ENCODE data around the gene BST1. TPM values are rescaled to one million over a fixed set of nuclear protein-coding genes. Genes with fewer than 3 reads are reported as not detected.

The BST1 gene
- total and polyA plus RNA-seq, 4 donors = 4.1 to 53.5 (median 11.0) TPM

GRCh38 chr4:15777697-15778288, 74.9 kb downstream of the BST1 start:
- Histone ChIP-seq H3K4me3 (no peak overlapping the region), H3K36me3 (ENCODE audit: control insufficient read depth in 4 of 4, insufficient read depth in 4 of 4, low read length in 4 of 4) (no peaks in the 10 kb centered on the region), H3K9ac (ENCODE audit: insufficient read depth in 1 of 2, low read length in 2 of 2) (no peak overlapping the region), H3K9me3 (ENCODE audit: control insufficient read depth in 4 of 4, insufficient read depth in 3 of 4, low read length in 3 of 4) (no peaks in the 10 kb centered on the region), H3K27ac (ENCODE audit: low read depth in 1 of 2, low read length in 1 of 2) (peak overlapping the region in 1 of 2 donors; percentile 42), H3K4me1 (ENCODE audit: control insufficient read depth in 5 of 5, insufficient read depth in 5 of 5, low read length in 5 of 5) (peaks cover 0 to 11% (median 1%) of the 10 kb centered on the region in 5 donors), H3K27me3 (ENCODE audit: control insufficient read depth in 3 of 3, insufficient read depth in 3 of 3, low read length in 2 of 3) (peaks cover 0 to 42% (median 0%) of the 10 kb centered on the region in 3 donors)
- 64 to 72% methylated on average over 7 of the region's 7 CpGs for WGBS, 2 donors
- DNase-seq (no peak), ATAC-seq (ENCODE audit: insufficient read depth, low FRiP score) (no peak)
- TF ChIP-seq, protein P1, sequence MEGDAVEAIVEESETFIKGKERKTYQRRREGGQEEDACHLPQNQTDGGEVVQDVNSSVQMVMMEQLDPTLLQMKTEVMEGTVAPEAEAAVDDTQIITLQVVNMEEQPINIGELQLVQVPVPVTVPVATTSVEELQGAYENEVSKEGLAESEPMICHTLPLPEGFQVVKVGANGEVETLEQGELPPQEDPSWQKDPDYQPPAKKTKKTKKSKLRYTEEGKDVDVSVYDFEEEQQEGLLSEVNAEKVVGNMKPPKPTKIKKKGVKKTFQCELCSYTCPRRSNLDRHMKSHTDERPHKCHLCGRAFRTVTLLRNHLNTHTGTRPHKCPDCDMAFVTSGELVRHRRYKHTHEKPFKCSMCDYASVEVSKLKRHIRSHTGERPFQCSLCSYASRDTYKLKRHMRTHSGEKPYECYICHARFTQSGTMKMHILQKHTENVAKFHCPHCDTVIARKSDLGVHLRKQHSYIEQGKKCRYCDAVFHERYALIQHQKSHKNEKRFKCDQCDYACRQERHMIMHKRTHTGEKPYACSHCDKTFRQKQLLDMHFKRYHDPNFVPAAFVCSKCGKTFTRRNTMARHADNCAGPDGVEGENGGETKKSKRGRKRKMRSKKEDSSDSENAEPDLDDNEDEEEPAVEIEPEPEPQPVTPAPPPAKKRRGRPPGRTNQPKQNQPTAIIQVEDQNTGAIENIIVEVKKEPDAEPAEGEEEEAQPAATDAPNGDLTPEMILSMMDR (IDR thresholded peaks at IDR 0.05; ENCODE audit: control extremely low read depth, extremely low read depth) = no peak

- ATAC-seq (ENCODE audit: insufficient read depth, low FRiP score) (peak; percentile 56), DNase-seq (peak; percentile 15 to 52 (median 26))
- Histone ChIP-seq H3K4me1 (ENCODE audit: control insufficient read depth in 5 of 5, insufficient read depth in 5 of 5, low read length in 5 of 5) (peaks cover 0 to 11% (median 1%) of the 10 kb centered on the region in 5 donors), H3K27ac (ENCODE audit: low read depth in 1 of 2, low read length in 1 of 2) (peak within 1 kb of the TSS; percentile 1 to 42), H3K36me3 (ENCODE audit: control insufficient read depth in 4 of 4, insufficient read depth in 4 of 4, low read length in 4 of 4) (no peaks in the 10 kb centered on the region), H3K9ac (ENCODE audit: insufficient read depth in 1 of 2, low read length in 2 of 2) (peak within 1 kb of the TSS in 1 of 2 donors; percentile 87), H3K9me3 (ENCODE audit: control insufficient read depth in 4 of 4, insufficient read depth in 3 of 4, low read length in 3 of 4) (no peaks in the 10 kb centered on the region), H3K27me3 (ENCODE audit: control insufficient read depth in 3 of 3, insufficient read depth in 3 of 3, low read length in 2 of 3) (peaks cover 0 to 41% (median 0%) of the 10 kb centered on the region in 3 donors), H3K4me3 (peak within 1 kb of the TSS; percentile 52)
- 1% methylated on average over 73 to 76 of the region's 76 CpGs for WGBS, 2 donors
- TF ChIP-seq, protein P1 (IDR thresholded peaks at IDR 0.05; ENCODE audit: control extremely low read depth, extremely low read depth) = no peak
Observed at GRCh38 chr4:15778289-15779241, 75.7 kb downstream of the BST1 start, which contains the start of gene CD38. Gene CD38 (plus strand): TSS chr4:15778328. CDS start chr4:15778415, 87 bp downstream.

DNA sequence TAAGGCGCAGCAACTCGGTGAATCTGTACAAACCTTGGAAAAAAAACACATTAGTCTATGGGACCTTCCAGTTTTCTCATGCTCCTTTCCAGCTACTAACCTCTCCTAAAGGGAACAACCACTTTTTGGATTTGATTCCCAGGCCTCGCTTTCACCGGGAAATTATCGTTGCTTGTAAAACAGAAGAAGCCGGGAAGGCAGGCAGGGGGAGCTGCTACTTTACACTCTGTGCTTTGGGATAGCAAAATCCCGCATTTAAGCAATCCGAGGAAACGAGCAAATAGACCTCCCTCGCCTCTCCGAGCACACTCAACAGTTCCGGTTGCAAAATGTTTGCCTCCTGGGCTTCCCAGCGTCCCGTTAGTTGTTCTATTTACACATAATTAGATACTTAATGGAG, 76.4 kb downstream of the BST1 start:
- Histone ChIP-seq H3K27ac (ENCODE audit: low read depth in 1 of 2, low read length in 1 of 2) (peak overlapping the region in 1 of 2 donors; percentile 1), H3K4me1 (ENCODE audit: control insufficient read depth in 5 of 5, insufficient read depth in 5 of 5, low read length in 5 of 5) (peaks cover 0 to 11% (median 1%) of the 10 kb centered on the region in 5 donors), H3K9me3 (ENCODE audit: control insufficient read depth in 4 of 4, insufficient read depth in 3 of 4, low read length in 3 of 4) (no peaks in the 10 kb centered on the region), H3K4me3 (peak overlapping the region; percentile 52), H3K27me3 (ENCODE audit: control insufficient read depth in 3 of 3, insufficient read depth in 3 of 3, low read length in 2 of 3) (peaks cover 0 to 39% (median 0%) of the 10 kb centered on the region in 3 donors), H3K36me3 (ENCODE audit: control insufficient read depth in 4 of 4, insufficient read depth in 4 of 4, low read length in 4 of 4) (no peaks in the 10 kb centered on the region), H3K9ac (ENCODE audit: insufficient read depth in 1 of 2, low read length in 2 of 2) (peak overlapping the region in 1 of 2 donors; percentile 87)
- 1% methylated on average over 14 of the region's 14 CpGs for WGBS, 2 donors
- peak; percentile 66 to 87 (median 79) for DNase-seq
- TF ChIP-seq, protein P1 (IDR thresholded peaks at IDR 0.05; ENCODE audit: control extremely low read depth, extremely low read depth) = no peak
- peak; percentile 55 for ATAC-seq (ENCODE audit: insufficient read depth, low FRiP score)
